ENCODE data around the gene TMEM132D.
"Not testable (repeated sequence)": the region's sequence is repeated elsewhere in the genome, so short reads cannot be mapped to it uniquely, and the experiment has no call there.

The TMEM132D gene

DNA sequence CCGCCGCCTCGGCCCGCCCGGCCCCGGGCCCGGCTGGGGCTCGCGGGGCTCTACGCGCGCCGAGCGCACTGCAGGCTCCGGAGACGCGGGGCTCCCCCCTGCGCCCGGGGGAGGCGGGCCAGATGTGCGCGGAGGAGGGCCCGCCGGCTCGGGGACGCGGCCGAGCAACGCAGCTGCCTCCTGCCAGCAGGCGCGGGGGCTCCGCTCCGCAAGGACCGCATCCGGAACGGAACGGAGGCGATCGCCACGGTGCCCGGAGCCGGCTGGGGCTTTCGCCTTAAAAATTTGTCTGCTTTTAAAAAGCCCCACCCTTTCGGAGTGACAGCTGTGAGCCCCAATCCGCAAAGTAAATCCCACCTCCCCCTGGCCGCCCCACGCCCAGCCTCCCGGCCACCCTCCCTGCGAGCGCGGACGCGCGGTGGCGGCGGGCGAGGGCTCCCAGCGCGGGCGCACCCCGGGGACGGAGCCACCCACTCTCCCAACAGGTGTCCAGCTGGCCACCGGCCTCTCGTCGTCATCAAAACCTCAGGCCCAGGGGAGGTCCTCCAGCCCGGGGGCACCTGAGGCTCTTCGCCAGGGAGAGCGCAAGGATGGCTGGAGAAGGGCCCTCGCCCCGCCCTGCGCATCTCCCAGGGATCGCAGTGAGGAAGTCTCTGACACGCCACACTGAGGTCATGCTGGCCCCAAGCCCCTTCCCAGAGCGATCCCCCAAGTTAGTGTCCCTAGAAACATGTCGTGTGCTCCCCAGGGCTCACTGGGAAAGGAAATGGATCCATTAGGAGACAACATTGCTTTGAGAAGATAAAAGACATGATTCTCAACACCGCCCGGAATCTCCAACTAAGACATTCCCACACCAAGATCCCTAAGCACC, at the start of gene TMEM132D:
Gene TMEM132D, minus strand, starts transcription at position 70 of the 874 bp plus-strand sequence.
- no peak for DNase-seq (ENCODE audit: low read depth in 2 of 2)

DNA sequence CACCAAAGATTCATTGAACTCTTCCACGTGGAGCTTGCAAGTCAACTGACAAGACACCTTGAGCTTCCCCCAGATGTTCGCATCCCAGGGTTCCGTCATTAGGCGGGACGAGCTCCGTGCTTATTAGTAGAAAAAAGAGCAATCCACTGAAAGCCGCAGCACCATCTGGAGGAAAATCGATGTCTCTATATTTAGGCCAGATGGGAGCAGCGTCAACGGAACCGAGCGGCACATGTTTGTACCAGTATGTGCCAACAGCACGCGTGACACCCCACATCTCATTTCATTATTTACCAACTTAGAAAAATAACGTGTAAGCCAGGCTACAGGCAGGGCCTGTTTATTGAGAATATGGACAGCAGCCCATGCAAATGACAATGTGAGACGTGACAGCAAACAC, 45.8 kb upstream of the TMEM132D start:
- no peak for DNase-seq (ENCODE audit: low read depth in 2 of 2)

DNA sequence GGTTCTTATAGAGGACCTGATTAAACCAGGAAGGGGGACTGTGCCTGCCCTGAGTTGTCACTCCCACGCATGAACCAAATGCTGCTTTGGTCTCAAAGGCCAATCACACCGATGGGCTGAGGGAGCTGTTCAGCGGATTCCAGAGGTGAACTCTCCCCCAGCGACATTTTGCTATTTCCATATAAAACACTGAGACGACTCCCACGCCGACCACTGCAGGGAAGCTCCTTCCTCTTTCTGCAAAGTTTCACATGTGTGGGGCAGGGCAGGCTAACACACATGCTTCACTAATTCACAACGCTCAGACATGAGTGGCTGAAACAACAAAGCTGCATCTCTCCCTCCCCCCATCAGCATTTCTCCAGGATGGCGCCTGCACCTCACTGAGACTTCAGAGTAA, 37.8 kb upstream of the TMEM132D start:
- DNase-seq (ENCODE audit: low read depth in 2 of 2), result no peak

DNA sequence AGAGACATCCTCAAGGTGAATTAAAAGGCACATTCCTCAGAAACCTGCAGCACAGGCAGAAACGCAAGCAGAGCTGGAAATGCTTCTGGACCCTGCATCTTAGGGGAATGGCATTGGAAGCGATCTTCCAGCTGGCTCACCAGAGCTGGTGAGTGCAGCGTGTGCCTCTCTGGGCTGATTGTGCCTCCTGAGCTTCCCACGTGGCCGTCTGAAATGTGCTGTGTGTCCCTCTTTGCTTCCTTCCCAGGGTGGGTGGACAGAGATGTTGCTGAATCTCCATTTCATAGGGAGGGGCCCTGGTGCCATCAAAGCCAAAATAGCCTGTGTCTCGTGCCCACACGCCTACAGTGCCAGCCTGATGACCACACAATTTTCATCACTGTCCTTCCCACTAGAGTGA, 34.3 kb upstream of the TMEM132D start:
- no peak for DNase-seq (ENCODE audit: low read depth in 2 of 2)

DNA sequence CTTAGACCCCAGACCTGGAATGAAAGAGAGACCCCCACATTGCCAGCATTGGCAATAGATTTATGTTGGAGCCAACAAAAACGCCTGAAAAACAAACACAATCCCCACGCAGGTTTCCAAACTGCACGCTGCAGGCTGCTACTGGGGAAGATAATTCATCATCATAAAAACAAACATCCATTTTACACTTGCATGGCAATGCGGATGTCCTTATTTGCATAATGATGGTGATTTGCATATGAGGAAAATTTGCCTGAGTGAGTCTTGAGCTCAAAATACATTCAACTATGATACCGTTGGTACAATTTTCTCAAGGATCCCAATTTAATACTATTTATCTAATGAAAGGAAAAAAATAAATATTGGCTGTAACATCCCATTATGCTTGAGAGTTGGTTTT, 33.6 kb upstream of the TMEM132D start:
- DNase-seq (ENCODE audit: low read depth in 2 of 2), result no peak

DNA sequence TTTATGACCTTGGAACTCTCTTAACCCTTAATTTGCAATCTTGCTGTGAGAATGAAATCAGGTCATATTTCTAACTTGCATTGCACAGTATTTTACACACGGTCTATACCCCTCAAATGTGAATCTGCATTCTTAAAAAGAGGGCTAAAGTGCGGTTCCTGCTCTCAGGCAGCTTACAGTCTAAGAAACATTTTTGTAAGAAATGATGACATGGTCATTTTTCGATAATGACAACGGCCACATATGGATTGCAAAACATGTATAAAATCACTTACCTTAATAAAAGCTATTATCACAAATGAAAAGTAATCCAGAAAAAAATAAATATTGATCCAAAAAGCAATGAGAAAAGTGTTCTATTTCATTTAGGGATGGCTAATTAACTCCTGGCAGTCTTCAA, 24.8 kb upstream of the TMEM132D start:
- no peak for DNase-seq (ENCODE audit: low read depth in 2 of 2)

DNA sequence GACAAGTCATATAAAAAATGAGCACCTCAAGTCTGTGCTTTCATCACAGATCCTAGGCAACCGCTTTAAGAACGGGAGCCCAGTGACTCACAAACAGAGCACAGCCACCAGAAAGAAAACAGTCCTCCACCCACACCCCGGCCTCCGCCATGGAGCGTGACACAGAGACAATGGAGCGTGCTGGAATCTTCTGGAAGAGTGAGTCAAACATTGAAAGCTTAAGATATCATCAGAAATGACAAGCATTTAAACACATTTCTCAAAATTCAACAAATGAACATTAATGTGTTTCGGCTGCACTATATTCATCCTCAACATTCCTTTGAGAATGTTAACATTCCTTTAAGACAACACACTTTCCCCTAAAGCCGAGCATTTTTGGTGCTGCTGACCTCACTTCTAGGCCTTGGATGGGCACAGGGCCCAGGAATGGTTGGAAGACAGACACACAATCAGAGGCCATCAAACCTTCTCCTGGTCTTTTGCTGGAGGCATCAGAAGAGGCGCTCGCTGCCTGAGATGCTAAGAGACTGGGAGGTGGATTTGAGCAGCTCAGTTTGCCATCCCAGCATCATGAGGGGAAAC, 23.6 kb upstream of the TMEM132D start:
- no peak for DNase-seq (ENCODE audit: low read depth in 2 of 2)

DNA sequence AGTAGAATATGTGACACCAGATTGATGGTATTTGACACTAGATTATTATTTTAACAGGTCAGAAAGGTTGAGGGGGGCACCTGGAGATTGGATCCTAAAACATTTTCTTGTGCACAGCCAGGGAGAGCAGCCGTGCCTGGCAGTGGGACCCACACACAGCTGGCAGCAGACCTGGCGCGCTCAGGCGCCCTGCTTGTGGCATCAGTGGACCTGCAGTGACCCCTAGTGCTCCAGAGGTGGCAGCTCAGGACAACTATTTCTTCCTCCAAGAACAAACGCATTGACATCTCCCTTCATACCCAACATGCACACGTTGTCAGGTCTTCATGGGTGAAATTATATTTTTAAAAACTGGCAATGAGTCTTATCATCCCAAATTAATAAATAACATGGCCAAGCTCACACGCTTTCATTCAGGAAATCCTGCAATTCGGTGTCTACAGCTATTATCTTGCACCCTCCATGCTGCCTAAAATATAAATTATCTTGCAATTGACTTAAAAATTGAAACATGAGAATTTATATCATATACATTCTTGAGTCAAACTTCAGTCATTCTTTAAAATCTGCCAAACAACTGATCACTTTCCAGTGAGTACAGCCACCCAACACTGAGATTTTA, 7.7 kb upstream of the TMEM132D start:
- DNase-seq (ENCODE audit: low read depth in 2 of 2), result peak in 1 of 2 donors; percentile 8

DNA sequence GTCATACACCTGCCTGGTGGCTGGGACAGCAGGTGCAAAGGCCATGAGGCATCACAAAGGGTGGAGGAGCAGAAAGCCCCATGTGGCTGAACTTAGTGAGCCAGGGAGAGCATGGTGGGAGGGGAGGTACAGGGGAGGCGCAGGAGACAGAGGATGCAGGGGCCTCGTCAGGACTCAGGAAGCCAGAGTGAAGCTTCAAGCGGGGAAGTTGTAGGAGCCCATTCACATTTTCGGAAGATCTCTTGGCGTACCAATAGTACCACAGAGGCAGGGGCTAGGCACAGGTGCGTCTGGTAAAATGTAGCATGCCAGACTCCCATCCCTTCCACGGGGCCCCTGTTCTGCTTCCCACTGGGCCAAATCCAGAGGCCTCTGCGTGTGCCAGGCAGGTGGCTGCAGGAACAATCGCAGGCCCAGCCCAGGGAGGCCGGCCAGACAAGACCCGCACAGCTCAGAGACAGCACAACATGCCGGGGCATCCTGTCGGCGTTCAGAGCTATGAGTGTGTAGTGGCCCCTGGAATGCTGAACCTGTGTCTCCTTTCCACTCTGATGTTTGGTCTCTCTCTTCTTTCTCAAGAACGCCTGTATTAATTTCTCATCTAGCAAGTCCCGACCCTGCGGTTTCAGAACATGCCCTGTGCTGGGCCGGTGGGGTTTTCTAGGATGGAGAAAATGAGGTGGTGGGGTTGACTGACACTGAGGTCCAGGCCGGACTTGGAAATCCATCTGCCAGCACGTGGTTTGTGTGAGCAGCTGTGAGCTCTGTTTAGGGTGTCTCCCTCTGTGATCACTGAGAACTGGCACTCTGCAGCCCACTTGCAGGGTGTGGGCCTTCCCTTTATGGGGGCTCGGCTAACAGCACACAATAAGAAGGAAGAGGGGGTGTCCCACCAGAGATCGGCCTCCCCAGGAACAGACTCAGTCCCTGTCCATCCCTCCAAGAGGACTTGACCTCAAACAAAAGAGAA, 5.5 kb upstream of the TMEM132D start:
- DNase-seq (ENCODE audit: low read depth in 2 of 2), result no peak

DNA sequence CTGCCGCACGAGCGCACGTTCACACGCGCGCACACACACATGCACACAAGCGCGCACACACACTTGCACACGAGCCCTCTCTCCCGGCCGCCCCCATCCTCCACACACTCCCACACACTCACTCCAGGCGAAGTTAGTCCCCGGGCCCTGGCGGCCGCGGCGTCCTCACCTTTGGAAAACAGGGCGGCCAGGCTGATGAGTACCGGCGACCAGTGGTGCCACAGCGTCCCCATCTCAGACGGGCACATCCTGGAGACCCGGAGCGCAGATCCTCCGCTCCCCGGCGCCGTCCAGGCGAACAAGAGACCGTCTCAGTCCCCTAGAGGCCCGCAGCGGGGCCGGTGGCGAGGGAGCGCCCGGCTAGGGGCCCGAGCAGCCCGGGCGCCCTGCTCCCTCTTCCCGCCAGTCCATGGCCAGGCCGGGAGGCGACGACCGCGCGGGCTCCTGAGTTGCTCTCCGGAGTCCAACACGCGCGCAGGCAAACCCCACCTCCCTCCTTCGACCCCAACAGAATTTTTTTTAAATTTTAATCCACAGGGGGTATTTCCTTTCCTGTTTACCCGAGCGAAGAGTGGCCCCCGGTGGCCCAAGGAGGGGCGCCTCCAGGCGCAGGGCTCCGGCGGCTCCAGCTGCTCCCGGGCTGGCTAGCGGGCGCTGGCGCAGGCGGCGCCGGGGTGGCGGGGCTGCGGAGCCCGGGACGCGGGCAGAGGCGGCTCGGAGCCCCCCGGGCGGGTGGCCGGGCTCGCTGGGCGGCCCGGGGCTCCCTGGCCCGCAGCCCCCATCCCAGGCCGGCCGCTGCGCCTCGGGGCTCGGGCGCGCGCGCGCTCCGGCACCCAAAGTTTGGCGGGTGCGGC, 506 bp downstream of the TMEM132D start:
- no peak for DNase-seq (ENCODE audit: low read depth in 2 of 2)

DNA sequence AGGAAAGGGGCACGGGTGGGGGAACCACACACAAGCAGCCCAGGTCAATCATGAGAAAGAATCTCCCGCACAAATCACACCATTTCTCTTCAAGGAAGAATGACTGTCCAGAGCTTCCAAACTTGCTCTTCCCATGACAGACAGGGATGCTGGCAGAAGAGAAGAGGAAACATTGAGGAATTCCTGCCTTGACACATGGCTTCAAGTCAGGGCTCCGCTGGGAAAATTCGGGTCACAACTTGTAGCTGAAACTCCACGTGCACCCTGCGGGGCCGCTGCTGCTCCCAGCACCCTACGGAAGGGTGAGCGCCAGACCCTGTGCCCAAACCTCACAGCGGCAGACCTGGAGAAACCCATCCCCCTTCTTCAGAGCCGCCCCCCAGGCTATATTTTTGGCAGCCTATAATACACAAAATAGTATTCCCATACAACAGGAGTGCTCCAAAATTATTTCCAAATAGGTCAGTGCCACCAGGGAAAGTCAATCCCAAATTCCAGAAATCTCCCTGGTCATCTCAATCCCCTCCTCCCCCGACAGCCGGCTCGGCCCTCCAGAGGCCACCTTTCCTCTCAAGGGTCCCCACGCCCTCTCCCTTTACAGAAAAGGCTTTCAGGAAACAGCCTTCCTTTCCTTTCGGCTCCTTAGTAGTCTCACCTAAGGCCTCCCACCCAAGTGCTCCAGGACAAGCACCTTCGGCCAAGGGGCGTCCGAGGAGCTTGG, 1.3 kb downstream of the TMEM132D start:
- DNase-seq (ENCODE audit: low read depth in 2 of 2), result no peak

DNA sequence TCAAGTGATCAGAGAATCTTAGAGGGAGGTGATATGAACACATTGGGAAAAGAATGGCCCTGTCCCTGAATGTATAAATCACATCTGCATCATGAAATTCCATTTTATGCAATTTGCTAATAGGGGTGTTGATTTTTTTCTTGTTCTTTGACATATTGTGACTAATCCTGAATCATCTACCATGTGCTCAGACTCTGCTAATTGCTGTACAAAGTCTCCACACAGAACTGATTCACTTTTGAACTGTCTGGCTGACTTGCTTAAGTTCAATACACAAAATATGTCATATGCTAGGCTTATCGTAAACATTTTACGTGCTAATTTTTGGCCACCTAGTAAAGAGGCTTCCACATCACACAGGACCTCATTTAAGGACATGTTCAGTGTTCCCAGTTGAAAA, 2.6 kb downstream of the TMEM132D start:
- no peak for DNase-seq (ENCODE audit: low read depth in 2 of 2)

DNA sequence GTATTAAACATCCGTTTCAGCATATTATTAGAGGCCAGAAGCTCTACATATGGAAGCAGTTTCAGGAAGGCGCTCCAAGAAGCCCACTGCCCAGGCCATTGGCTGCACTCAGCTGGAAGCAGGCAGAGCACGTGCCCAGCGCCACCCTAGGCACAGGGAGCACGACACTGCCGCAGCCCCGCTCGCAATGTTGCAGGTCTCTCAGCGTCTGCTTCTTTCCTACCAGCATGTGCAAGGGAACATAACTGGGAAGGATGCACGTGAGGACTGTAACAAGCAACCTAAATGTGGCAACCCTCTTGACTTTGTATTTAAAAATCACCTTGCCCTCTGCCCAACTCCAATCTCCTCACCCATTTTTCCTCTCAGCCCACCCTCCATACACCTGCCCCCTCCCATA, 3.5 kb downstream of the TMEM132D start:
- no peak for DNase-seq (ENCODE audit: low read depth in 2 of 2)

DNA sequence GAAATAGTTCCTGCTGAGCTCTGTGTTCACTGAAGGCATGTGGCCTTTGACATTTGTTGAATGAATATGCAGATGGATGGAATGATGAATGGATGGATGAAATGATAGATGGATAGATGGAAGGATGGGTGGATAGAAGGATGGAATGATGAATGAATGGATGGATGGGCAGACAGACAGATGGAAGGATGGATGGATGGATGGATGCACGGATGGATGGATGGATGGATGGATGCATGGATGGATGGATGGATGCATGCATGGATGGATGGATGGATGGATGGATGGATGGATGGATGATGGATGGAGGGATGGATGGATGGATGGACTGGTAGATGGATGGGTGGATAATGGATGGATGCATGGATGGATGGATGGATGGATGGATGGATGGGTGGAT, 4.8 kb downstream of the TMEM132D start:
- not testable (repeated sequence) for DNase-seq (ENCODE audit: low read depth in 2 of 2)

DNA sequence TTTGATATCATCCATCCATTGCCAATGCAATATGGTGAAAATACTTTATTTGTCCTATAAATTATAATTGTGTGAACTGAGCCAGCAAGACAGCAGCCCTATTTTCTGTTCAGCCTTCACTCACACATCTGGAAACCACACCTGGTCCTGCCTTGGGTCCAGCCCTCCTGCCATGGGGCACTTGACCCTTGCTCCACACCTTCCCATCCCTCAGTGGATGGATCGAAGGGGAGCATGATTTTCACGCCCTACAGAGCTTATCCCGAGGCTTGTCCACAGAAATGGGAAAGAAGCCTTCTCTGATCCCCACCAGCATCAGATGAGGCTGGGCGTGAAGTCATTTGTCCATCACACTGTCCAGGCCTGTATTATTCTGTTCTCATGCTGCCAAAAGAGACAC, 10.1 kb downstream of the TMEM132D start:
- DNase-seq (ENCODE audit: low read depth in 2 of 2), result no peak

DNA sequence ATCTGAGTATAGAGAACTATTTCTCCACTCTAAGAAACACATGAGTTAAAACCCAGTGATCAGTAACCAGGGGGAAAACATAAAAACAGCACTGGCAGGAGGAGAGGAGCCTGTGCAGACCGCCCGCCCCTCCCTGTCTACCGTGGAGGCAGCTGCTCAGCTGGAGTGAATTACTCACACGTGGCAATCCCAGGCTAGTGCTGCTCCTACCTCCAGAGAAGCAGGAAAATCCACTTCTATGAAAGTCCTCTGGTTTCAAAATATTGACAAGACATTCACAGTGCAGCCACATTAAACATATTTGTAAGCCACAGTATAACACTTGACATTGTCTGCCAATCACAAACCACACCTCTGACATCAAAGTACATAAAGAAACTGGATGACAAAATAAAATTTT, 16.7 kb downstream of the TMEM132D start:
- no peak for DNase-seq (ENCODE audit: low read depth in 2 of 2)

DNA sequence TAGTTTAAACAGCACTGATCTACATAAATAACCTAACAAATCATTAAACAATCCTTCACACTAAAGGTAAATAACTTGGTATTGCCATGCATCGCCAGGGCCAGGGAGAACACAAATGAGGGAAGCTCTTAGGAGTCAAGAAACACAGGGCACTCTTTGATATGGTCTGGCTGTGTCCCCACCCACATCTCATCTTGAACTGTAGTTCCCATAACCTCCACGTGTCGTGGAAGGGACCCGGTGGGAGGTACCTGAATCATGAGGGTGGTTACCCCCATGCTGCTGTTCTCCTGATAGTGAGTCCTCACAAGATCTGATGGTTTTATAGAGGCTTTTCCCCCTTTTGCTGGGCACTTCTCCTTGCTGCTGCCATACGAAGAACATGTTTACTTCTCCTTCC, 17.3 kb downstream of the TMEM132D start:
- DNase-seq (ENCODE audit: low read depth in 2 of 2), result no peak

DNA sequence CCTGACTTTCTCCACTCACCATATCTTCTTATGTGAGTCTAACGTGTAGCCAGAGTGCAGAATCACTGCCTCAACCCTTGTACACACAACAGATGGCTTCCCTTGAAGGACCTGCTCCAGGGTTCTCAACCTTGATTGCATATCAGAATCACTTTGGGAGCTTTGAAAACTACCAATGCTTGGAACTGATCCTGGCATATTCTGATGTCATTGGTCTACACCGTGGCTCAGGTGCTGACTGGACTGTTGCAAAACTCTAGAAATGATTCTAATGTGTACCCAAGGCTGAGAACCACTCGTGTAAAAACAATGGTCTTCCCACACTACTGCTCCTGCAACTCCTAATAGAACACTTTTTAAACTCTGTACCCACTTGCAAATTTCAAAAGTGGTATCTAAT, 18.5 kb downstream of the TMEM132D start:
- no peak for DNase-seq (ENCODE audit: low read depth in 2 of 2)

DNA sequence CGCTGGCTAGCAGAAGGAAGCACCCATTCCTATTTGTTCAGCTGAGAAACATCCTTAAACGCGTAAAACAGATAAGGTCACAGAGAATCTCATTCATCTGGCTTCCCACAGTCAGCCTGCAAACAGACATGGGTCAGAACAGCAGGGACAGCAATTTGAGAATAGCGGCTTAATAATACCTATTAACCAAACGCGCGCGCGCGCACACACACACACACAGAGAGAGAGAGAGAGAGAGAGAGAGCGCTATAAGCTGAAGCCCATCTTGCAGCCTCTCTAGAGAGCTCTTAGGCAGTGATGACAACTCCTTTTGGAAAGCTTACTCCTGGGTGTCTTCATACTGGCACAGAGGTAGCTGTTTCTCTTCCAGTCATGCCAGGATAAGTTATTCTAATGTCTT, 26.4 kb downstream of the TMEM132D start:
- DNase-seq (ENCODE audit: low read depth in 2 of 2), result no peak

DNA sequence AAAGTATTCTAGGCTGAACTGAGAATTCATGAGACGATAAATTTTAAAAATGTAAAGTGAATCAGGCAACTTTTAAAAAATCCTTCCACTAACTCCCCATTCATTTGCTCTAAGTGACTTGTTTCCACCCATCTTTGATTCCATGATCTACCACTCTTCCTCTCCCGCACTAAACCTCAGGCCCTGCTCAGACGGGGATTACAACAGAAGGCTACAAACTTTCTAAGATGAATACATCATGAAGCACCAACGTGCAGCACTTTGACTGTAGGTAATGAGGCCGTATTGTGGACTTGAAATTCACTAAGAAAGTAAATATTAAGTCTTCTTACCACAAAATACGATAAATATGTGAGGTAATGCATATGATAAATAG, 30.0 kb downstream of the TMEM132D start:
- DNase-seq (ENCODE audit: low read depth in 2 of 2), result no peak

All from activated CD4-positive, alpha-beta T cell treated with anti-CD3 and anti-CD28 coated beads for 24 hours (primary cell).